ENCODE results near the gene CLIC3.

GRCh38 chr9:136958473-136958872 is 37.9 kb downstream of the CLIC3 start:
- TF ChIP-seq POLR2AphosphoS5 (IDR thresholded peaks at IDR 0.05; ENCODE audit: low read depth, low read length) (no peak), CTCF (IDR thresholded peaks at IDR 0.05) (no peak)
